Measurements from ENCODE around the gene B3GALNT2.
A peak's percentile ranks its signal among the peaks of the same experiment; 100 is the strongest.

Gene B3GALNT2

GRCh38 chr1:235516862-235517446, 12.7 kb upstream of the B3GALNT2 start:
- no peak overlapping the region for H3K4me3 ChIP-seq (ENCODE audit: low read length)
- H3K27me3 ChIP-seq (replicated peaks; ENCODE audit: insufficient read depth, low read length): no peaks in the 10 kb centered on the region
- H3K27ac ChIP-seq (ENCODE audit: low read length): no peak overlapping the region
- H3K9ac ChIP-seq (ENCODE audit: low read length): no peak overlapping the region
- peaks cover 6% of the 10 kb centered on the region; the same call in 1 of the 2 replicates for H3K4me1 ChIP-seq (ENCODE audit: low read length)
- no peaks in the 10 kb centered on the region for H3K9me3 ChIP-seq (replicated peaks; ENCODE audit: insufficient read depth, low read length)
- 0 out of 2 replicates have a peak overlapping the region, but pooled peaks have one; percentile 34 for H2AFZ ChIP-seq (ENCODE audit: low read length)
- no peaks in the 10 kb centered on the region for H3K9me2 ChIP-seq (replicated peaks; ENCODE audit: insufficient read depth, low read length)
- H4K20me1 ChIP-seq (ENCODE audit: insufficient read depth, low read length): no peaks in the 10 kb centered on the region
- 0 out of 2 replicates have a peak, but pooled peaks cover 6% of the 10 kb centered on the region for H3F3A ChIP-seq (ENCODE audit: insufficient read depth, low read length)
- H3K79me2 ChIP-seq (ENCODE audit: low read length): no peaks in the 10 kb centered on the region
- H3K4me2 ChIP-seq (ENCODE audit: low read depth, low read length): peak overlapping the region; percentile 9
- TF ChIP-seq CTCF (IDR thresholded peaks at IDR 0.05; ENCODE audit: low read length) (no peak), EZH2phosphoT487 (IDR thresholded peaks at IDR 0.05; ENCODE audit: low read length) (no peak), EZH2 (optimal IDR thresholded peaks at IDR 0.05; ENCODE audit: low read depth, low read length) (no peak)
- H3K36me3 ChIP-seq (replicated peaks; ENCODE audit: insufficient read depth, low read length): no peaks in the 10 kb centered on the region
- peak; percentile 77 for DNase-seq

- H3K9me3 ChIP-seq (replicated peaks; ENCODE audit: insufficient read depth, low read length): no peaks in the 10 kb centered on the region
- no peaks in the 10 kb centered on the region for H4K20me1 ChIP-seq (ENCODE audit: insufficient read depth, low read length)
- H3K4me1 ChIP-seq (ENCODE audit: low read length): peaks cover 6% of the 10 kb centered on the region; the same call in 1 of the 2 replicates
- H3K4me3 ChIP-seq (ENCODE audit: low read length): no peak overlapping the region
- no peak overlapping the region for H3K4me2 ChIP-seq (ENCODE audit: low read depth, low read length)
- no peaks in the 10 kb centered on the region for H3K9me2 ChIP-seq (replicated peaks; ENCODE audit: insufficient read depth, low read length)
- no peaks in the 10 kb centered on the region for H3K36me3 ChIP-seq (replicated peaks; ENCODE audit: insufficient read depth, low read length)
- H3F3A ChIP-seq (ENCODE audit: insufficient read depth, low read length): 0 out of 2 replicates have a peak, but pooled peaks cover 6% of the 10 kb centered on the region
- H3K27me3 ChIP-seq (replicated peaks; ENCODE audit: insufficient read depth, low read length): no peaks in the 10 kb centered on the region
- H2AFZ ChIP-seq (ENCODE audit: low read length): no peak overlapping the region
- DNase-seq: no peak
- H3K9ac ChIP-seq (ENCODE audit: low read length): no peak overlapping the region
- H3K79me2 ChIP-seq (ENCODE audit: low read length): no peaks in the 10 kb centered on the region
- TF ChIP-seq EZH2 (optimal IDR thresholded peaks at IDR 0.05; ENCODE audit: low read depth, low read length) (no peak), EZH2phosphoT487 (IDR thresholded peaks at IDR 0.05; ENCODE audit: low read length) (no peak), CTCF (IDR thresholded peaks at IDR 0.05; ENCODE audit: low read length) (no peak)
- no peak overlapping the region for H3K27ac ChIP-seq (ENCODE audit: low read length)
Measured at GRCh38 chr1:235515844-235516512, 11.7 kb upstream of the B3GALNT2 start.

DNA sequence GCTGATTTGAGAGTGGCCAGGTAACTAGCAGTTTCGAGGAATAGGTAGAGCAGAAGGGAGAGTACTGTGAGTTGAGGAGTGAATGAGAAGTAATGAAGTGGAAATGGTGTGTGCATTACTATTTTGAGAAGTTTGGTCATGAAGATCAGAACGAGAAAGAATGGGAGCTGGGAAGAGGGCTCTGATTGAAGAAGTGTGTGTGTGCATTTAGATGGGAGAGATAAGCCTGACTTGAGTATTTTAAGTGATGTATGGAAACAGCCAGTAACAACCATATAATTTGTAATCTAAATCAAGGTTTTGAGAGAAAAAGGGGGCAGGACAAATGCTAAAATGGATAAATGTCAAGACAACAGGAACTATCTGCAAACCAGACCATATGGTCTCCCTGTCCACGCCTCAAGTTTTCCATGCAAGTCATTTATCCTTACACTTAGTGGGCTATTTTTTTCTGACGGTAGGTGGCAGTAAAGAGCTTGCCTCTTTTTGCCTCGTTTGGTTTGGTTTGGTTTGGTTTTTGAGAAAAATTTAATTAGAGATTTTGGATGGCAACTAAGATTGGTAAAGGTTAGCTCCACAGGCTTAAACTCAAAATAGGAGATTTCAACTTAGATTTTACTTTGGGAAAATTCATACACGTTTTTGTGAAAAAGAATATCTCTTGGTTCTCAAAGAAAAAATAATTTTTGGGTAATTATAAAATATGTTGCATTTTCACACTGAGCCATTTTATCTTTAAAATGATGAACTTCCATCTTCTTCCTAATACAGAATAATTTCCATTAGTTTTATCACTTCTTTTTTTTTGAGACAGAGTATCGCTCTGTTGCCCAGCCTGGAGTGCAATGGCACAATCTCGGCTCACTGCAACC, 9.5 kb upstream of the B3GALNT2 start:
- Histone ChIP-seq H3K36me3 (replicated peaks; ENCODE audit: insufficient read depth, low read length) (no peaks in the 10 kb centered on the region), H2AFZ (ENCODE audit: low read length) (no peak overlapping the region), H3K4me1 (ENCODE audit: low read length) (peaks cover 6% of the 10 kb centered on the region; the same call in 1 of the 2 replicates), H3F3A (ENCODE audit: insufficient read depth, low read length) (0 out of 2 replicates have a peak, but pooled peaks cover 6% of the 10 kb centered on the region), H3K27ac (ENCODE audit: low read length) (no peak overlapping the region), H3K9me2 (replicated peaks; ENCODE audit: insufficient read depth, low read length) (no peaks in the 10 kb centered on the region), H3K4me2 (ENCODE audit: low read depth, low read length) (no peak overlapping the region), H3K27me3 (replicated peaks; ENCODE audit: insufficient read depth, low read length) (no peaks in the 10 kb centered on the region), H3K9me3 (replicated peaks; ENCODE audit: insufficient read depth, low read length) (no peaks in the 10 kb centered on the region), H4K20me1 (ENCODE audit: insufficient read depth, low read length) (no peaks in the 10 kb centered on the region), H3K4me3 (ENCODE audit: low read length) (no peak overlapping the region), H3K9ac (ENCODE audit: low read length) (no peak overlapping the region), H3K79me2 (ENCODE audit: low read length) (no peaks in the 10 kb centered on the region)
- TF ChIP-seq EZH2phosphoT487 (IDR thresholded peaks at IDR 0.05; ENCODE audit: low read length): no peak
- no peak for TF ChIP-seq EZH2 (optimal IDR thresholded peaks at IDR 0.05; ENCODE audit: low read depth, low read length)
- peak; percentile 97 for TF ChIP-seq CTCF (IDR thresholded peaks at IDR 0.05; ENCODE audit: low read length)
- peak; percentile 76 for DNase-seq
